K562 (cell line): Measurements from ENCODE around the gene GNAI2. TPM values are rescaled to one million over a fixed set of nuclear protein-coding genes. Genes with fewer than 3 reads are reported as not detected.

Experiments used
- BCL6 ChIP-seq: fragments of 250-450 bp; sonication (Bioruptor Pico); IDR thresholded peaks from 2 replicates; pipeline ENCODE4 v1.4.0; 2020
- CHD1 ChIP-seq: fragments of 200-600 bp; sonication (generic); IDR thresholded peaks from one replicate; pipeline ENCODE4 v1.6.1; 2012; ENCODE audit warnings: mild to moderate bottlenecking, moderate library complexity, low read length, inconsistent platforms
- CREM ChIP-seq: IDR thresholded peaks from 2 replicates; pipeline ENCODE4 v1.6.1; 2014; ENCODE audit warnings: antibody characterized with exemption, low read depth
- EP300 ChIP-seq: IDR thresholded peaks from 2 replicates; pipeline ENCODE4 v1.6.1; 2012; ENCODE audit warnings: low read length, improper control_type of control experiment
- GABPA ChIP-seq: fragments of 200-800 bp; sonication (Bioruptor generic); conservative IDR thresholded peaks from 2 replicates; pipeline ENCODE4 v1.6.1; 2016; ENCODE audit warnings: low read depth, missing genetic modification characterization, missing compliant biosample characterization
- HINFP ChIP-seq: fragments of 450-650 bp; conservative IDR thresholded peaks from 2 replicates; pipeline ENCODE4 v1.6.1; 2016; ENCODE audit warnings: missing genetic modification characterization, low read depth, mild to moderate bottlenecking, control low read depth, missing compliant biosample characterization
- MAX ChIP-seq: sonication (generic); formaldehyde crosslinking; IDR thresholded peaks from 2 replicates; pipeline ENCODE4 v1.9.0; 2022; ENCODE audit warnings: mild to moderate bottlenecking, missing genetic modification reagents
- RCOR1 ChIP-seq, 2 experiments: IDR thresholded peaks; 2 replicates each; pipeline ENCODE4 v1.6.1; 2012; ENCODE audit warnings: low read depth in 2 of 2, low read length in 2 of 2, borderline replicate concordance in 1 of 2, improper control_type of control experiment in 1 of 2
- REST ChIP-seq, 2 experiments: fragments of 450-650 bp; formaldehyde crosslinking in 1 of 2; IDR thresholded peaks; 2 replicates each; pipeline versions ENCODE4 v1.4.0 to v1.6.1; 2014 to 2020; ENCODE audit warnings: mild to moderate bottlenecking in 2 of 2, borderline replicate concordance in 1 of 2, low read depth in 1 of 2
- SIX5 ChIP-seq, 2 experiments: IDR thresholded peaks; 2 replicates each; pipeline ENCODE4 v1.6.1; 2011; ENCODE audit warnings: low read length in 2 of 2, borderline replicate concordance in 1 of 2, low read depth in 1 of 2, mild to moderate bottlenecking in 1 of 2, moderate library complexity in 1 of 2; ENCODE audit not compliant: insufficient read depth in 1 of 2
- SMAD1 ChIP-seq: fragments of 150-350 bp; IDR thresholded peaks from 2 replicates; pipeline ENCODE4 v1.6.1; 2014; ENCODE audit warnings: low read length, low read depth; ENCODE audit not compliant: partially characterized antibody
- TBP ChIP-seq: optimal IDR thresholded peaks from 2 replicates; pipeline ENCODE3; 2011; ENCODE audit warnings: low read depth, low read length, improper control_type of control experiment
- TSC22D4 ChIP-seq: fragments of 450-650 bp; IDR thresholded peaks from 2 replicates; pipeline ENCODE4 v1.6.1; 2016; ENCODE audit warnings: missing genetic modification characterization, missing biosample characterization, control low read depth
- YY1 ChIP-seq, 3 experiments: IDR thresholded peaks; 2 replicates each; pipeline ENCODE4 v1.6.1; 2011; ENCODE audit warnings: low read length in 2 of 3, mild to moderate bottlenecking in 2 of 3, moderate library complexity in 2 of 3, borderline replicate concordance in 1 of 3, control low read depth in 1 of 3, low read depth in 1 of 3; ENCODE audit not compliant: insufficient read depth in 3 of 3, insufficient replicate concordance in 2 of 3, control insufficient read depth in 1 of 3, insufficient read length in 1 of 3; ENCODE audit errors: extremely low read depth in 1 of 3
- ZFX ChIP-seq: sonication (generic); formaldehyde crosslinking; IDR thresholded peaks from 2 replicates; pipeline ENCODE4 v1.8.0; 2022; ENCODE audit warnings: mild to moderate bottlenecking, missing genetic modification reagents, moderate library complexity
- ZNF12 ChIP-seq: sonication (generic); formaldehyde crosslinking; IDR thresholded peaks from 2 replicates; pipeline ENCODE4 v1.4.0; 2020; ENCODE audit warnings: mild to moderate bottlenecking, missing genetic modification reagents
- ZNF174 ChIP-seq: fragments of 250-450 bp; sonication (Bioruptor Pico); IDR thresholded peaks from 2 replicates; pipeline ENCODE4 v1.4.0; 2020; ENCODE audit warnings: mild to moderate bottlenecking
- ZNF316 ChIP-seq: fragments of 450-650 bp; IDR thresholded peaks from 2 replicates; pipeline ENCODE4 v1.6.1; 2016
- ZNF696 ChIP-seq: fragments of 250-450 bp; sonication (Bioruptor Pico); conservative IDR thresholded peaks from 2 replicates; pipeline ENCODE4 v1.4.0; 2020; ENCODE audit warnings: mild to moderate bottlenecking, moderate library complexity
- ZNF764 ChIP-seq: fragments of 250-450 bp; sonication (Bioruptor Pico); IDR thresholded peaks from 2 replicates; pipeline ENCODE4 v1.4.0; 2020; ENCODE audit warnings: low read depth, mild to moderate bottlenecking, moderate library complexity
- polyA plus RNA-seq, 8 experiments: library from polyadenylated mRNA; depleted of rRNA in 4 of 8; stranded (reverse) in 5 of 8; unstranded in 3 of 8; fragments of >200 nt; fragmentation: Nextera tagmentation in 2 of 8; fragmentation: Illumina TruSeq in 1 of 8; extraction: Ambion mirVana in 2 of 8; extraction: Trizol in 1 of 8; gene quantifications; 2 replicates each; pipeline versions ENCODE4 v1.2.1 to v1.2.3, GENCODE V29; 2011 to 2014; ENCODE audit warnings: inconsistent platforms in 1 of 8, missing spikeins in 1 of 8
- total RNA-seq, 7 experiments: library from RNA; depleted of rRNA in 6 of 7; stranded (reverse); fragments of >200 nt in 6 of 7; fragmentation: Illumina TruSeq in 2 of 7; extraction: Trizol in 2 of 7; gene quantifications; 2 replicates each; pipeline versions ENCODE4 v1.2.1 to v1.2.3, GENCODE V29; 2011 to 2021; ENCODE audit warnings: low replicate concordance in 1 of 7

GNAI2 gene
- total and polyA plus RNA-seq, 9 of the 15 experiments (the other 6 are each of a cell fraction or from before 2014, with no cell fraction given): 1.1 to 72.2 (median 42.7) TPM

GRCh38 chr3:50299638-50299928 is 63.6 kb downstream of the GNAI2 start (continued):
- TF ChIP-seq REST (IDR thresholded peaks at IDR 0.05; ENCODE audit: borderline replicate concordance) (0 out of 2 replicates have a peak, but pooled peaks have one; percentile 19), REST (CRISPR knock-in tag; IDR thresholded peaks at IDR 0.05; ENCODE audit: low read depth) (no peak), RCOR1 (IDR thresholded peaks at IDR 0.05; ENCODE audit: borderline replicate concordance in 1 of 2, low read depth in 2 of 2, low read length in 2 of 2) (peak in 1 of 2 experiments; percentile 50; a peak in 1 of 4 replicates), HINFP (tag) (no peak), SMAD1 (no peak), GABPA (tag) (peak; percentile 34), ZNF12 (no peak), YY1 (IDR thresholded peaks at IDR 0.05; ENCODE audit: borderline replicate concordance in 1 of 3, control insufficient read depth in 1 of 3, extremely low read depth in 1 of 3, insufficient read depth in 3 of 3, insufficient read length in 1 of 3, insufficient replicate concordance in 2 of 3, low read depth in 1 of 3, low read length in 2 of 3) (no peak), TSC22D4 (tag) (no peak), ZNF764 (no peak), SIX5 (IDR thresholded peaks at IDR 0.05; ENCODE audit: borderline replicate concordance in 1 of 2, insufficient read depth in 1 of 2, low read depth in 1 of 2, low read length in 2 of 2) (no peak), ZFX (peak; percentile 77), TBP (peak; percentile 32), ZNF316 (no peak), CREM (peak; percentile 66), ZNF696 (no peak), MAX (CRISPR knock-in tag) (no peak), CHD1 (no peak), EP300 (peak; percentile 18; the same call in 1 of the 2 replicates), BCL6 (no peak), ZNF174 (CRISPR knock-in tag) (no peak)
